Renal pelvis (tissue), 4 donors: ENCODE measurements around the gene PDZRN4. TPM values are rescaled to one million over a fixed set of nuclear protein-coding genes. Genes with fewer than 3 reads are reported as not detected.
"Not testable (repeated sequence)": the region's sequence is repeated elsewhere in the genome, so short reads cannot be mapped to it uniquely, and the experiment has no call there.

Experiments
- DNase-seq: peaks from one replicate; pipeline ENCODE4 v3.0.0-alpha.2; 2013
- polyA plus RNA-seq, 3 donors: library from polyadenylated mRNA; unstranded; fragments of 120-200 nt; gene quantifications; one replicate each; pipeline ENCODE4 v1.2.1, GENCODE V29; 2013; ENCODE audit not compliant: insufficient read length in 3 of 3

Gene PDZRN4
- polyA plus RNA-seq, 3 donors: 5.4 to 8.0 (median 5.7) TPM

DNA sequence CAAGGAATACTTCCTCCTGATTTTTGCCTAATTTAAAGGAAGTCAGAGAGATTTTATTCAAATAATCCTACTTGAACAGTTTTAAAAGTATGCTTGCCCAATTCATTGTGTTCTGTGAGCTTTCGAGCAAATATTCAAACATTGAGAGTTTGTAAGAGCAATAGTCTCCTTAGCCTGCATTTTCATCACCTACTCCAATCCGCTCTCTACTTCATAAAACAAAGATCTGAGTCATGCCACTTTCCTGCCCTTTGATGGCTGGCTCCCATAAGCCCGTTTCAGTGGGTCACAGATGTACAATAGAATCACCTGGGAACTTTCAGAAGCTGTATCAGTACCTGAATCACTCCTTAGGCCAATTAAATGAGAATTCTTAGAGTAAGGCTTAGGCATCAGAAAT, 319.2 kb downstream of the PDZRN4 start:
- DNase-seq: no peak

- DNase-seq: no peak
Observed at GRCh38 chr12:41509271-41510055, 321.3 kb downstream of the PDZRN4 start.

- DNase-seq: no peak
Observed at GRCh38 chr12:41510470-41510869, 322.4 kb downstream of the PDZRN4 start.

DNA sequence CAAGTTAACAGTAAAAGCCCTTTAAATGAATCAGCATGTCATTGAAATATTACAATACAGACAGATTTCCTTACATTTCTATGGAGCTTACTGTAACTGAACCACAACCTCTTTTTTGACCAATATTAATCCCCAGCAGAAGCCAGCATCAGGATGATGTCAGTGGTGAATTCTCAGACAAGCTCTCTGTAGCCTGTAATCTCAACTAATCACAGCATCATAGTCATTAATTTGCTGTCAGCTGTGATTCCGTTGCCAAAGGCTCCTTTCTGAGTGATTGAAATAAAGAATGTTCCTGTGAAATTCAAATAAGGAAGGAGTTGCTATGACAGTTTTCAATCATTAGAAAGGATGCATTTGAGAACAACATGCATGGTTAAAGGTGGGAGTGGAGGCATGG, 323.1 kb downstream of the PDZRN4 start:
- no peak for DNase-seq

- DNase-seq: no peak
Observed at GRCh38 chr12:41512497-41512896, 324.4 kb downstream of the PDZRN4 start.

DNA sequence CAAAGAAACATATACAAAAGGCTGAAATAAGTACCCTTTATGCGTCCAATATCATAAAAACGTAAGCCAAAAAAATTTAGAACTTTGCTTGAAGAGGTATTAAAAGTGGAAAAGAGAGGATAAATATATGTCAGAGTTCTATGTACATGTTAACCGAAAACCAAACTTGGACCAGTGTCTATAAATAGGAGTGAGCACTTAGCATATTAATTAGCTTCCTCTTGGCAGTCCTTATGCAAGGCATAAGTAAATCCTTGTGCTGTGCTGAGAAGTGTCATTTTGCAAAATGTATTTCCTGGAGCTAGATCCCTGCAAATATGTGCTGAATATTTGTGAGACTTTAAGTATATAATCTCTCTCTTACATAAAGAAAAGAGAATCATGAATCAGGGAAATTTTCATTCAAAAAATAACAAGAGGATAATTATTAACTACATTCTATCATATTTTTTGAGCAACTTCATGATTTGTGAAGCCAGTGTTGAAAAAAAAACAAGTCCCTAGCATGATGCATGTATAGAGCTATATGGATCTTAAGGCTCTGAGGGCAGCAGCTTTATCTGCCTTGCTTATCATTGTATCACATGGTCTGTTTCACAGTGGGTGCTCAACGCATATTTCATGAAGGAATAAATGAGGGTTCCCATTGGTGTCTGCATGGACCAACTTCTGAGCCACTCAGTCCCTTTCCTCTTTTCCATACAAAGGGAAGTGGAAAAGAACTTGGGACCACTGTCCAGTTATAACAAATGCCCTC, 326.1 kb downstream of the PDZRN4 start:
- no peak for DNase-seq

DNA sequence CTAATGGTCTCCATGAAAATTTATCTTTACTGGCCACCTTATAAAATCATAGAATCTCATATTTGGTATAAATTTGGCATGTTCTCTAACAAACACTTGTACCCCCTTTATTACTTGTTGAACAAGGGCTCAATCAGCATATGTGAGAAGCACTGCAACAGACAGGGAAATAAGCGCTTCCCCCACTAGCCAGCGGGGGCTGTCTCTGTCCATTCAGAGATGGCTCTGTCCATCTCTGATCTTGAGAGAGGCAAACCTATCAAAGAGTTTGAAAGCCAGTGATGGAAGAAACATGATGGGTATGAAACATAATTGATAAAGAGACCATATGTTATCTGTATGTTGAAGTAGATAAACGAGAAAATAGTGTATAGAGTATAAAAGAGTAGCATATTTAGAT, 326.8 kb downstream of the PDZRN4 start:
- no peak for DNase-seq

DNA sequence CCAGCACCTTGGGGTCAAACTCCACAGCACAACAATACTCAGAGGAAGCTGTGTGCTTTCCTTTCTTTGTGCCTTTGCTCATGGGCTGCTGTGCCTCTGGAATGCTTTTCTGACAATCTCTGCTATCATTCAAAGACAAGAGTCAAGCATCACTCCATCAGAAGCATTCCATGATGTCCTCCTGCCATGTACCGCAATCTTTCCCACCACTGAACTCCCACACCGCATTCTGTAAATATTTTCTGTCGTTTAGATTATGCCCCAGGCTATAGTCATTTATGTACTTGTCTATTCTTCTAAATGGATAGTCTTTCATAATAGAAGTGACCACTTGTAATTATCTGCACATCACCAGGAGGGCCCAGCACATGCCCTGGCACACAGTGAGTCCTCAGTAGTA, 327.8 kb downstream of the PDZRN4 start:
- no peak for DNase-seq

- DNase-seq: no peak
Observed at GRCh38 chr12:41520869-41521268, 332.7 kb downstream of the PDZRN4 start.

- peak; percentile 58 for DNase-seq
Observed at GRCh38 chr12:41521872-41522379, 333.8 kb downstream of the PDZRN4 start.

DNA sequence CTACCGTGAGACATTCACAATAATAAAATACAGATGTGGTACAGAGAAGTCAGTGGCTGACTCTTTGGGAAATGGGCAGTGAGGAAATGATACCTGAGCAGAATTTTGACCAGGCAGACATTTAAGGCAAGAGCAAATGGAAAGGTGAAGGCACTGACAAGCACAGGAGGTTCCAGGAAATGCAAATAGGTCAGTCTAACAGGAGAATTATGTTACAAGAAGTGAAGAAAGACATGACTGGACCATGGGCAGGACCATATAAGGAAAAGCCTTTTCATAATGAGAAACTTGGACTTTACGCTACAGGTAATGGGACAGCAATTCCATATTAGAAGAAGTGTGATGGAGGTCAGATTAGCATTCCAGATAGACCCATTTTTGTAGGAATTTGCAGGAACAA, 338.9 kb downstream of the PDZRN4 start:
- no peak for DNase-seq

GRCh38 chr12:41527534-41528116, 339.5 kb downstream of the PDZRN4 start:
- no peak for DNase-seq

GRCh38 chr12:41528874-41529273, 340.8 kb downstream of the PDZRN4 start:
- DNase-seq: no peak

- DNase-seq: no peak
Observed at GRCh38 chr12:41530441-41530840, 342.3 kb downstream of the PDZRN4 start.

DNA sequence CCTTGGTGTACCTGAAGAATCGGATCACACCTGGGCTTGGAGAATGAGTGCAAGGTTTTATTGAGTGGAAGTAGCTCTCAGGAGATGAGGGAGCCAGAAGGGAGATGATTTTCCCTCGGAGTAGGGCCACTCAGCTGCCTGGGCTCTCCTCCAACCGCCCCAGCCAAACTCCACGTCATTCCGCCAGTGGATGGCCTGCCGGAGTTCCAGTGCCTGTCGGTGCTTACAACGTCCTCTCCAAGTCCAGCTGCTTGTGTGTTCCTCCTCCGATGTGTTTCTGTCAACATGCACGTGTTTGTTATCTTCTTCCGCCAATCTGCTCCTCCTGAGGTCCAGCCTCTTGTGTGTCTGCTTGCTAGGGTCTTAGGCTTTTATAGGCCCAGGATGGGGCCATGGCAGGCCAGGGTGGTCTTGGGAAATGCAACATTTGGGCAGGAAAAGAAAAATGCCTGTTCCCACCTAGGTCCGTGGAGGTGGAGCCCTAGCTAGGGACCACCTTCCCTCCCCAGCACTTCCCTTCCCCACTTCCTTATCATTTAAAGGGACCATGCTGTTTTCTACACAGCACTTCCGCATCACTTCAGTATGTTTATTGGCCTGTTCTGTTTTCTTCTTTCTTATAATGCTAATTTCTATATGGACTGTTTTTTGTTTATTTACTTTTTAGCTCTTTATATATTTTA, 343.2 kb downstream of the PDZRN4 start:
- no peak for DNase-seq

- no peak for DNase-seq
Observed at GRCh38 chr12:41532072-41532471, 344.0 kb downstream of the PDZRN4 start.

DNA sequence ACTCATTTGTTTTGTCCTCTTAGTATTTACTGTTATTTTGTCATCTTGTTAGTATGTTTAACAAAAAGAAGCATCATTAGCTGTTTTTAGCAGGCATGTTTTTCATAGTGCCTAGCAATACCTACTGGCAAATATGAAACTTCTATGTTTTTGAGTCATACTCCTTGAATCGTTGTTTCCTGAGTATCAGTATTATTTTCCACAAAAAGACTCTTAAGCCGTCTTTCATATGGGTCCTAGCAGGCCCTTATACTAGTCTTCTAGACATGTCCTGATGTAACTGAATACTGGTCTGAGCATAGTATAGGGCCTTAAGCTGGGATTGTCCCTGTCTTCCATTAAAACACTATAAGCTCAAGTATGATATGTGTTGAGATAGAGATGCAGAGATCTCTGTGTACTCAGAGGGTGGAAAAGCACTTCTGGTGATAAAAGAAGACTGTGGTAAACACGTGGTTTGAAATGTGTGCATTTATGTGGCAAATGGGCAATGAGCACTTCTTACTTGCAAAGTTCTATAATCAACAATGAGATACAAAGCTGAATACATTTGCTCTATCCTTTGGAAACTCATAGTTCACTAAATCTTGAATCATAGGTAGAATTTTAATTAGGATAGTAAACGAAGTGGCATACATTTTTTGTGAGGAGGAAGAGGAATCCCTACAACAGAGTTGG, 348.8 kb downstream of the PDZRN4 start:
- no peak for DNase-seq

GRCh38 chr12:41537522-41537921, 349.4 kb downstream of the PDZRN4 start:
- no peak for DNase-seq

- DNase-seq: no peak
Observed at GRCh38 chr12:41545761-41546160, 357.6 kb downstream of the PDZRN4 start.

DNA sequence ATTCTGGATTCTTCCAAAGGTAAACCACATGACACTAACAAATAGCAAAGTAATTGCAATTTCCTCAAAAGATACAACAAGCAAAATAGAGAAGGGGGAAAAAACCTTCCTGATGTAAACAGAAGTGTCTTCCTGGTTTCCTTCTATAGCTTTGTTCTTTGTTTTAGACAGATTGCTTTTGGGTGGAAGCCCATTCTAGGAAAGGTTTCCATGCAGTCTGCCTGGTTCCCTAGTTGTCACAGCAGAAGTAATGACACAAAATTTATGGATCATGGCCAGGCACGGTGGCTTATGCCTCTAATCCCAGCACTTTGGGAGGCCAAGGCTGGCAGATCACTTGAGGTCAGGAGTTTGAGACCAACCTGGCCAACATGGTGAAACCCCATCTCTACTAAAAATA, 359.0 kb downstream of the PDZRN4 start:
- DNase-seq: not testable (repeated sequence)

DNA sequence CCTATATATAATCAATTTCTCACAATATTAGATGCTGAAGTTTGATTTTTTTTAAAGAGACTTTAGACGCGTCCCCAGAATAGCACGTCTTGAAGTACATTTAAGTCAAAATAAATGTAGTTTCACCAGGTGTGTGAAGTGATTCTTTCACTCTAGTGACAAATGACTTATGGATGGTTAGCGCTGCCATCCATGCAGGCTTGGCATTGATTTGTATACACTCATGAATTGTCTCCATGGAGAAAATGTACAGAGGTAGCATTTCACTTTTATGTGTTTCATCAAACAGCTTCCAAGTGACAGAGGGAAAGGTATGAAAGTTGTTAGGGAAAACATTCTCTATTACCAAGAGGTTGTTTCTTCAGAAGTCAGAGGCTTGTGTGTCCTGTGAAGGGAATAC, 360.8 kb downstream of the PDZRN4 start:
- DNase-seq: no peak

DNA sequence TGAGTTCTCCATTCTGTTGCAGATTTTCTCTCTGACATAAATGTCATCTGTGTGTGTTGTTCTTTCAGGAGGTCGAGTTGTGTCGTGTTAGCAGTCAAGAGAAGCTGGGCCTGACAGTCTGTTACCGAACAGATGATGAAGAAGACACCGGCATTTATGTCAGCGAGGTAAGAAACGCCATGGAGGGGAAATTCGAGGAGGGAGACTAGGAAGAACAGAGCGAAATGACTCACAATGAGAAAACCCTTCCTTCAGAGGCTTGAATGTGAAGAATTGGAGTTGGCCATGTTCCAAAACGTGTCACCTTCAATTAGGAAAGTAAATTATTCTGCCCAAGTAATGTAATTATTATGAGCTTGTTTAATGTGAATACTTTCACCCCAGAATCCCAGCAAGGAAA, 364.5 kb downstream of the PDZRN4 start:
- DNase-seq: no peak
